Mucosa of descending colon (tissue), 3 donors: Measurements from ENCODE around the gene OR52A5. TPM values are rescaled to one million over a fixed set of nuclear protein-coding genes. Genes with fewer than 3 reads are reported as not detected.

ENCODE experiments used
- ATAC-seq: fragments of 200-7000 bp; cut with Tn5 transposase; one replicate; pipeline ENCODE4 v1.9.1; 2020; ENCODE audit warnings: mild to moderate bottlenecking, moderate library complexity
- DNase-seq, 3 donors: peaks; one replicate each; pipeline ENCODE4 v3.0.0-alpha.2; 2020
- H3K36me3 ChIP-seq: fragments of 200-600 bp; one replicate; pipeline ENCODE4 v1.8.0; 2021; ENCODE audit warnings: low read depth, mild to moderate bottlenecking
- H3K4me1 ChIP-seq: fragments of 200-600 bp; one replicate; pipeline ENCODE4 v1.8.0; 2021; ENCODE audit warnings: low read depth, mild to moderate bottlenecking
- H3K4me3 ChIP-seq: fragments of 200-600 bp; one replicate; pipeline ENCODE4 v1.8.0; 2021; ENCODE audit warnings: mild to moderate bottlenecking
- H3K9me3 ChIP-seq: fragments of 200-600 bp; one replicate; pipeline ENCODE4 v1.8.0; 2021; ENCODE audit warnings: mild to moderate bottlenecking
- CTCF ChIP-seq: fragments of 200-600 bp; IDR thresholded peaks from one replicate; pipeline ENCODE4 v1.8.0; 2022; ENCODE audit warnings: antibody characterized with exemption, mild to moderate bottlenecking
- intact Hi-C, 2 donors: fragments of 100-400 bp; cut with DNase I in 1 of 2; cut with micrococcal nuclease in 1 of 2; formaldehyde crosslinking; loops; one replicate each; pipeline versions ENCODE4 v1.11.0 to v1.11.1; 2022; cut with DNase I, micrococcal nuclease
- total RNA-seq, 3 donors: library from RNA; stranded (reverse); fragmentation: NEBNext Ultra II Directional in 2 of 3; extraction: Animal tissue kit (Norgen Biotek cat#: 25700) in 2 of 3; gene quantifications; one replicate each; pipeline versions ENCODE4 v1.2.1 to v1.2.4, GENCODE V29; 2021 to 2023
- donor health status: DM: no; HTN: no; CAD: no; lungs with moderate emphysema.
- donor health status: DM: no; HTN: no; CAD: no.
- donor health status: DM: no; HTN: yes; CAD: no.

Gene OR52A5
- total RNA-seq, 3 donors from 2014 or later: not detected

DNA sequence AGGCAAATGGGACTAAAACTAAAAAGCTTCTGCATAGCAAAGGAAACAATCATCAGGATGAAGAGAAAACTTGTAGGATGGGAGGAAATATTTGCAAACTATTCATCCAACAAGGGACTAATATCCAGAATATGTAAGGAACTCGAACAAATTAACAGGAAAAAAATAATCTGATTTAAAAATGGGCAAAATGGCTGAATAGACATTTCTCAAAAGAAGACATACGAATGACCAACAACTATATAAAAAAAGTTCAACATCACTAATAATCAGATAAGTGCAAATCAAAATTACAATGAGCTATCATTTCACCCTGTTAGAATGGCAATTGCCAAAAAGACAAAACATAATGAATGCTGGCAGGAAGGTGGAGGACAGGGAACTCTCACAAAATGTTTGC is 56.8 kb downstream of the OR52A5 start:
- no peak for DNase-seq
- no peaks in the 10 kb centered on the region for H3K4me1 ChIP-seq
- intact Hi-C loops: no loop called here

More for the DNA sequence above, 56.8 kb downstream of the OR52A5 start:
- no peak for TF ChIP-seq CTCF
- Histone ChIP-seq H3K9me3 (no peaks in the 10 kb centered on the region), H3K36me3 (no peaks in the 10 kb centered on the region), H3K4me3 (no peak overlapping the region)
- ATAC-seq: no peak

Other genes with a start within 250 kb of the OR52A5 start
- not detected for gene OR51A7, start 234.6 kb downstream of the OR52A5 start, total RNA-seq
- gene OR51G2, start 219.0 kb downstream of the OR52A5 start, total RNA-seq: not detected
- gene OR51G1, start 214.0 kb downstream of the OR52A5 start, total RNA-seq: not detected
- not detected for gene OR51A4, start 190.8 kb downstream of the OR52A5 start, total RNA-seq
- gene OR51A2, start 182.6 kb downstream of the OR52A5 start, total RNA-seq: not detected
- not detected for gene OR51L1, start 143.5 kb downstream of the OR52A5 start, total RNA-seq
- not detected for gene OR52J3, start 91.8 kb downstream of the OR52A5 start, total RNA-seq
- gene OR52E2, start 78.7 kb downstream of the OR52A5 start, total RNA-seq: not detected
- not detected for gene OR52E1, start 68.8 kb downstream of the OR52A5 start, total RNA-seq
- gene OR52A1, start 16.4 kb upstream of the OR52A5 start, total RNA-seq: not detected
- not detected for gene OR51V1, start 62.3 kb upstream of the OR52A5 start, total RNA-seq
- gene HBB, start 88.7 kb upstream of the OR52A5 start, total RNA-seq: 10 to 100 TPM in 1 of 3 donors, 1 to 10 TPM in 2; 2.5 to 11.1 (median 3.3) TPM
- not detected for gene HBD, start 96.1 kb upstream of the OR52A5 start, total RNA-seq
- not detected for gene HBG1, start 111.5 kb upstream of the OR52A5 start, total RNA-seq
- not detected for gene HBG2, start 116.4 kb upstream of the OR52A5 start, total RNA-seq
- gene HBE1, start 131.6 kb upstream of the OR52A5 start, total RNA-seq: not detected
- not detected for gene OR51B4, start 163.6 kb upstream of the OR52A5 start, total RNA-seq
- not detected for gene OR51B2, start 185.9 kb upstream of the OR52A5 start, total RNA-seq
- gene OR51B5, start 205.2 kb upstream of the OR52A5 start, total RNA-seq: not detected
- gene OR51B6, start 213.2 kb upstream of the OR52A5 start, total RNA-seq: not detected
- not detected for gene OR51M1, start 245.5 kb upstream of the OR52A5 start, total RNA-seq